ENCODE measurements around the gene NAIP.
"Not testable (repeated sequence)": the region's sequence is repeated elsewhere in the genome, so short reads cannot be mapped to it uniquely, and the experiment has no call there.

The NAIP gene

DNA sequence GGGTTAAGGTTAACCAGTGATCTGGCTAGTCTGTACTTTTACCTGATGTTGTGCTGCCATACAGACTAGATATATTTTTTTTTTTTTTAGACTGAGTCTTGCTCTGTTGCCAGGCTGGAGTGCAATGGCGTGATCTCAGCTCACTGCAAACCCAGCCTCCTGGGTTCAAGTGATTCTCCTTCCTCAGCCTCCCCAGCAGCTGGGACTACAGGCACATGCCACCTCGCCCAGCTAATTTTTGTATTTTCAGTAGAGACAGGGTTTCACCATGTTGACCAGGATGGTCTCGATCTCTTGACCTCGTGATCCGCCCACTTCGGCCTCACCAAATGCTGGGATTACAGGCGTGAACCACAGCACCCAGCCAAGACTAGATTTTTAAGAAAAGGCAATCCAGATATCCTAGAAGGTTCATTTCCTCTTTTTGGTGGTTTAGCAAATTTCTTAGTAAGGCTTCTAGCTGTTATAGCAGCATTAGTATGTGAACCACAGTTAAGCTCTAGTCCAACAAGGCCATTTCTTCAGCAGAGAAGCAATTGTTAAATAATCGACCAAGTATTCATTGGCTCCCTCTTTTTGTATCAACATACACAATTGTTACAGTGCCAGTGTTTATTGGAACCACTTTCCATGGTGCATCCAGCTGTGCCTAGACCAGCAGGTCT is at the start of gene NAIP:
Gene NAIP (minus strand): TSS at position 51 of the 665 bp plus-strand sequence. CDS start 12,424 bp downstream, outside the sequence.
- not testable (repeated sequence) for H3K4me1 ChIP-seq (ENCODE audit: low read depth, poor library complexity, severe bottlenecking); H3K36me3 ChIP-seq (ENCODE audit: insufficient read depth); H3K9ac ChIP-seq; H2AFZ ChIP-seq (ENCODE audit: low read depth); H3K4me2 ChIP-seq; H3K79me2 ChIP-seq (ENCODE audit: insufficient read depth, low read depth); H3K27ac ChIP-seq; H4K20me1 ChIP-seq (ENCODE audit: insufficient read depth); H3K27me3 ChIP-seq (ENCODE audit: insufficient read depth, low read depth); H3K4me3 ChIP-seq (IDR thresholded peaks at IDR 0.05; ENCODE audit: insufficient read depth, low read depth, low read length)

DNA sequence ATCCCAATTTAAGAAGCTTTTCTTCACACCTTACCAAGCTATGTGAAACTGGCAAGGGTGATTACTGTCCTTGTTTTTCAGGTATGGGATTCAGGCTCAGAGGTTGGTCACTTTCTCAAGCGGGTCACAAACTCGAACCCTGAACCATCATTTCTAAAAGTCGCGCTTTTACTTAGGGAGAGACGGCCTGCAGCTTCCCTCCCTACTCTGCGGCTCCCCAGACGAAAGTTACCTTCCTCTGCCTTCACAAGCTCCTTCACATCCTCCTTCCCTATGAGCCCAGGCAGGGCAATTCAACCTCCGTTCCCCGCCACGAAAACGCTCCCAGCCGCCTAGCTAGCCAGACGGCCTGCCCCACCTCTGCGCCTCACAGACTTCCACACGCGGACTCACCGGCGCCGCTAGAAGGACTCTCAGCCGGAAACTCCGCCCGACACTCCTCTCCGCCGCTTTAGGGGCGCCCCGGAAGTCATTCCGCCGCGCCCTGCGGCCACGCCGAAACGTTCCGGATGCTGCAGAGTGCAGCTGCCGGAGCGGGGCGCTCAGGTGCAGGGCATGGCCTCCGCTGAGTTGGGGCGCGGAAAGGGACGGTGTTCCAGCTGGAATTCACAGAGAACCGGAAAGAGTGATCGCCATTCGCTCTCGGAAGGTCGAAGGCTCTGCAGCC is 42.3 kb upstream of the NAIP start, which contains the start of gene GTF2H2:
Gene GTF2H2 (minus strand): TSS at position 415 of the 667 bp plus-strand sequence. CDS start 4,913 bp downstream, outside the sequence.
- not testable (repeated sequence) for H3K79me2 ChIP-seq (ENCODE audit: insufficient read depth, low read depth); H3K4me1 ChIP-seq (ENCODE audit: low read depth, poor library complexity, severe bottlenecking); H2AFZ ChIP-seq (ENCODE audit: low read depth); H4K20me1 ChIP-seq (ENCODE audit: insufficient read depth); H3K36me3 ChIP-seq (ENCODE audit: insufficient read depth); H3K27me3 ChIP-seq (ENCODE audit: insufficient read depth, low read depth); H3K27ac ChIP-seq; H3K4me3 ChIP-seq (IDR thresholded peaks at IDR 0.05; ENCODE audit: insufficient read depth, low read depth, low read length); H3K9ac ChIP-seq; H3K4me2 ChIP-seq

DNA sequence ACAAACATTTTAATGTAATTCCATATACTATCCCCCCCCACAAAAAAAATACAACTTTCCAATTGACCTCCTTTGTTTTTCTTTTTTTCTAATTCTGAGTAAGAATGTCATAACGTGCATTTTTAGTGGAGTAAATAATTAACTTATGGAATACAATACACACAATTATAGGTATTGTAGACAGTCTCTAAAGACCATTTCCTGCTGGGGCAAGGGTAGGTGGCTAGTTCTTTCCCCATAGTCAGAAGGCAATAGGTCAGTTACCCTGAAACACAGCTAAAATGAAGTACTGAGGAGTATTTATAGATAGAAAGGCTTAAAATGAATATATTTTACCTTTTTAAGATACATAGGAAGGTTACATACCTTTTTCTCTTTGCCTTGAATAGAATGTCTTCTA is 36.2 kb upstream of the NAIP start:
- not testable (repeated sequence) for H3K4me1 ChIP-seq (ENCODE audit: low read depth, poor library complexity, severe bottlenecking); H3K4me3 ChIP-seq (IDR thresholded peaks at IDR 0.05; ENCODE audit: insufficient read depth, low read depth, low read length); H3K36me3 ChIP-seq (ENCODE audit: insufficient read depth); H3K79me2 ChIP-seq (ENCODE audit: insufficient read depth, low read depth); H4K20me1 ChIP-seq (ENCODE audit: insufficient read depth); H3K4me2 ChIP-seq; H3K9ac ChIP-seq; H3K27me3 ChIP-seq (ENCODE audit: insufficient read depth, low read depth); H3K27ac ChIP-seq; H2AFZ ChIP-seq (ENCODE audit: low read depth)

DNA sequence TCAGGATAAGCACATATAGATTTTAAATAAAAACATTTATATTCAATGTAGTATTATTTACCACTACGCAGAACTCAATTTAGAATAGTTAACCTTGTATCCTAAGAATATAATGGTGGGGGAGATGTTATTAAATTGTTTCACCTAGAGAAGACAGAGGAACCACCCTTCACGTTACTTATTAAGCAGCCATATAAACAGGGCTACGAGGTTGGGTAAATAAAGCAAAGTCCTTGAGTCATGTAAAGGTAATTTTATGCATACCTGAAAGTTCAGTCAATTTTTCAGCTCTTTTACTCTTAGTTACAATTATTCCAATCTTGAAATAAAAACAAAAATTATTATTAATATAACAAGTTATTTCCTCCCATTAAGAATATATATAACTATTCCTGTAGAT is 34.3 kb upstream of the NAIP start:
- H2AFZ ChIP-seq (ENCODE audit: low read depth); H3K27me3 ChIP-seq (ENCODE audit: insufficient read depth, low read depth); H3K36me3 ChIP-seq (ENCODE audit: insufficient read depth); H3K27ac ChIP-seq; H3K4me3 ChIP-seq (IDR thresholded peaks at IDR 0.05; ENCODE audit: insufficient read depth, low read depth, low read length); H4K20me1 ChIP-seq (ENCODE audit: insufficient read depth); H3K9ac ChIP-seq; H3K4me2 ChIP-seq; H3K79me2 ChIP-seq (ENCODE audit: insufficient read depth, low read depth); H3K4me1 ChIP-seq (ENCODE audit: low read depth, poor library complexity, severe bottlenecking): not testable (repeated sequence)

DNA sequence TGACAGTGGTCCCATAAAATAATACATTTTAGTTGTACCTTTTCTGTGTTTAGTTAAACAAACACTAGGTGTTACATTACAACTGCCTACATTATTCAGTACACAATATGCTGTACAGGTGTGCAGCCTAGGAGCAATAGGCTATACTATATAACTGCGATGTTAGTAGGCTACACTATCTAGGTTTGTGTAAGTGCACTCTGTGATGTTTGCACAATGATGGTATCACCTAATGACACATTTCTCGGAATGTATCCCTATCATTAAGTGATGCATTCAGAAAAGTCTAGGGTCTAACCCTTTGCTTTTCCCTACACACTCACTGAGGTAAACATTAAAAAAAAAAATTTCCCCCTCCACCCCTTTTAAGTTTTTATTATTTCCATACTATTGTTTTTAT is 19.7 kb upstream of the NAIP start:
- H3K4me3 ChIP-seq (IDR thresholded peaks at IDR 0.05; ENCODE audit: insufficient read depth, low read depth, low read length); H2AFZ ChIP-seq (ENCODE audit: low read depth); H3K4me1 ChIP-seq (ENCODE audit: low read depth, poor library complexity, severe bottlenecking); H3K9ac ChIP-seq; H3K36me3 ChIP-seq (ENCODE audit: insufficient read depth); H3K27me3 ChIP-seq (ENCODE audit: insufficient read depth, low read depth); H3K4me2 ChIP-seq; H3K79me2 ChIP-seq (ENCODE audit: insufficient read depth, low read depth); H3K27ac ChIP-seq; H4K20me1 ChIP-seq (ENCODE audit: insufficient read depth): not testable (repeated sequence)

DNA sequence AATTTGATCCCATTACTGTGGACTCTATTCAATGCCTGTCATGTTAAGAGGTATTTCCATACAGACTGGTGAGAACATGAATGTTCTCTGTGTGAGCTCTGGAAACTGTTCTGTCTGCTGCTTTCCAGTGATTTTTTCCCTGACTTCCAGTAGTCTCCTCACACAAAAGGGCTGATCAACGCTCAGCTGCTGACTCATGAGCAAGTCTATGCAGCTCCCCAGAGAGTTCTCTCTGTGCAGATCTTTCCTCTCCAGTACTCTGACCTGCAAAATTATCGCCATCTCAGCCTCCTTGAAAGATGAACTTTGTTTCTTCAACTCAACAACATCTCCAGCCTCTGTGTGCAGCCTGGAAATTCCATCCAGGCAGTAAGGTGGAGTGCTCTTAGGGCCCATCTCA is 19.0 kb upstream of the NAIP start:
- H3K27me3 ChIP-seq (ENCODE audit: insufficient read depth, low read depth); H3K79me2 ChIP-seq (ENCODE audit: insufficient read depth, low read depth); H3K4me1 ChIP-seq (ENCODE audit: low read depth, poor library complexity, severe bottlenecking); H3K36me3 ChIP-seq (ENCODE audit: insufficient read depth); H3K9ac ChIP-seq; H4K20me1 ChIP-seq (ENCODE audit: insufficient read depth); H3K4me2 ChIP-seq; H2AFZ ChIP-seq (ENCODE audit: low read depth); H3K27ac ChIP-seq; H3K4me3 ChIP-seq (IDR thresholded peaks at IDR 0.05; ENCODE audit: insufficient read depth, low read depth, low read length): not testable (repeated sequence)

GRCh38 chr5:71031046-71031776 is 6.1 kb upstream of the NAIP start:
- not testable (repeated sequence) for H3K9ac ChIP-seq; H2AFZ ChIP-seq (ENCODE audit: low read depth); H3K4me3 ChIP-seq (IDR thresholded peaks at IDR 0.05; ENCODE audit: insufficient read depth, low read depth, low read length); H4K20me1 ChIP-seq (ENCODE audit: insufficient read depth); H3K36me3 ChIP-seq (ENCODE audit: insufficient read depth); H3K4me2 ChIP-seq; H3K27me3 ChIP-seq (ENCODE audit: insufficient read depth, low read depth); H3K4me1 ChIP-seq (ENCODE audit: low read depth, poor library complexity, severe bottlenecking); H3K79me2 ChIP-seq (ENCODE audit: insufficient read depth, low read depth); H3K27ac ChIP-seq

- not testable (repeated sequence) for H3K9ac ChIP-seq
Measured at GRCh38 chr5:71020643-71021042, 4.5 kb downstream of the NAIP start.

DNA sequence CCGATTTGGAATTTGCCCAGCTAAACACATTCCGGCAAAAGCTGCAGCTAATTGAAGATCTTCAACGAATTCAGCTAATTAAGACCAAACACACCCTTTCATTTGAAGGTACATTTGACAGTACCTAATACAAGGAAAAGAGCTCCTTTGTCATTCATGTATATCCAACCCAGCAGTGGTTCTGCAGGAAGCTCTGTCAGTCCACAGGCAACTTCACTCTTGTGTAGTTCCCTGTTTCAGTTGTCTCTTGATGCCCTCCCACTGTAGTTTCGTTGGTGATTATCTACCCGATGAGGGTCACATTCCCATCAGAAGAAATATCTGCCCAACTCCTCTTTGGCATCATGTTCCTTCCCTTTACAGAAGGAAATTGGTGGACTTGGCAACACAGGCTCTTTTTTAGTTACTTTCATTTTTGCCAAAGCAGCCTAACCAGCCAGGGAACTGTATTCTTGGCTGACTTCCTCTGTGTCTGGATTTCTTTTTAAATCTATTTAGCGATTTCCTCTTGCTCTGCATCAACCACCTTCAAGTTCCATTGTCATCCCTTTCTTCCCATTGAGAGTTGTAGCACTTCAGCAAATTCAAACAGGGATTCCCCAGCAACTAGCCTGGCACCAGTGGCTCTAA is 6.6 kb downstream of the NAIP start:
- H3K9ac ChIP-seq; H3K4me1 ChIP-seq (ENCODE audit: low read depth, poor library complexity, severe bottlenecking); H4K20me1 ChIP-seq (ENCODE audit: insufficient read depth); H3K36me3 ChIP-seq (ENCODE audit: insufficient read depth); H3K27me3 ChIP-seq (ENCODE audit: insufficient read depth, low read depth); H3K4me2 ChIP-seq; H3K79me2 ChIP-seq (ENCODE audit: insufficient read depth, low read depth); H2AFZ ChIP-seq (ENCODE audit: low read depth); H3K4me3 ChIP-seq (IDR thresholded peaks at IDR 0.05; ENCODE audit: insufficient read depth, low read depth, low read length); H3K27ac ChIP-seq: not testable (repeated sequence)

More at GRCh38 chr5:71020643-71021042, 4.5 kb downstream of the NAIP start:
- H3K36me3 ChIP-seq (ENCODE audit: insufficient read depth); H3K27ac ChIP-seq; H3K27me3 ChIP-seq (ENCODE audit: insufficient read depth, low read depth); H3K4me1 ChIP-seq (ENCODE audit: low read depth, poor library complexity, severe bottlenecking); H3K4me2 ChIP-seq; H2AFZ ChIP-seq (ENCODE audit: low read depth); H3K79me2 ChIP-seq (ENCODE audit: insufficient read depth, low read depth); H3K4me3 ChIP-seq (IDR thresholded peaks at IDR 0.05; ENCODE audit: insufficient read depth, low read depth, low read length); H4K20me1 ChIP-seq (ENCODE audit: insufficient read depth): not testable (repeated sequence)
